Endothelial cell (in vitro differentiated cells): ENCODE measurements around the gene PPP1R9A. TPM values are rescaled to one million over a fixed set of nuclear protein-coding genes. Genes with fewer than 3 reads are reported as not detected.

ENCODE experiments used
- DNase-seq: peaks from one replicate; pipeline ENCODE4 v3.0.0; 2021; ENCODE audit warnings: low spot score
- H3K27ac Mint-ChIP-seq: one replicate; pipeline ENCODE4 v1.8.0; 2021; ENCODE audit warnings: mixed read lengths, inconsistent platforms; ENCODE audit not compliant: unreplicated experiment
- H3K27me3 Mint-ChIP-seq: one replicate; pipeline ENCODE4 v1.8.0; 2021; ENCODE audit warnings: mild to moderate bottlenecking, moderate library complexity, mixed read lengths, inconsistent platforms; ENCODE audit not compliant: unreplicated experiment
- H3K36me3 Mint-ChIP-seq: one replicate; pipeline ENCODE4 v1.8.0; 2021; ENCODE audit warnings: mild to moderate bottlenecking, low read depth, mixed read lengths, inconsistent platforms; ENCODE audit not compliant: unreplicated experiment
- H3K4me1 Mint-ChIP-seq: one replicate; pipeline ENCODE4 v1.8.0; 2021; ENCODE audit warnings: mild to moderate bottlenecking, mixed read lengths, inconsistent platforms; ENCODE audit not compliant: unreplicated experiment
- H3K4me3 Mint-ChIP-seq: one replicate; pipeline ENCODE4 v1.8.0; 2021; ENCODE audit warnings: mild to moderate bottlenecking, mixed read lengths, inconsistent platforms; ENCODE audit not compliant: unreplicated experiment
- H3K9me3 Mint-ChIP-seq: one replicate; pipeline ENCODE4 v1.8.0; 2021; ENCODE audit warnings: mixed read lengths, inconsistent platforms; ENCODE audit not compliant: unreplicated experiment
- total RNA-seq: library from RNA; stranded (reverse); fragmentation: NEBNext Ultra II Directional; extraction: Animal tissue kit (Norgen Biotek cat#: 25700); gene quantifications from one replicate; pipeline ENCODE4 v1.2.1, GENCODE V29; 2021; ENCODE audit not compliant: unreplicated experiment
- TF ChIP-seq, protein P1 (sequence below): fragments of 200-600 bp; sonication (generic); IDR thresholded peaks from one replicate; pipeline ENCODE4 v1.5.0; 2021; ENCODE audit warnings: antibody characterized with exemption; ENCODE audit not compliant: unreplicated experiment

Gene PPP1R9A
- total RNA-seq, 1 donor from 2014 or later: 22.2 TPM

DNA sequence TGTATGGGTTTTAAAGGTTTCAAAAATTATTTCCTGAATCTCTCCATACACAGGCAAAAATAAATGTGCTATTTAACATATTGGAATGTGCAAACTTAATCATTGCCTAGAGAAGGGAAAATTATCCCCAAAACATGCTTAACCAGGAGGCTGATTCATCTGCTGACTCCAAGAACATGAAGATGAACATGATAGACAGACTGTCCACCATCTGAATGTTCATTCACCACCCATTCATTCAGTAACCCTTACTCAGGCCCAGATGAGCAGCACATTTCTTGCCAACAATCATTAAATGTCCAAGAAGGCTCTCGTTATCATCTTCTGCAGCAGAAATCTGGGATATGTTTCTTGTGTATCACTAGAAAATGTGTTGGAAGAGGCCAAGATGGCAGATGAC lies 110.6 kb downstream of the PPP1R9A start:
- H3K9me3 Mint-ChIP-seq: no peaks in the 10 kb centered on the region
- H3K27me3 Mint-ChIP-seq: no peaks in the 10 kb centered on the region
- no peaks in the 10 kb centered on the region for H3K36me3 Mint-ChIP-seq
- no peak overlapping the region for H3K27ac Mint-ChIP-seq
- peaks cover 2% of the 10 kb centered on the region for H3K4me1 Mint-ChIP-seq
- no peak overlapping the region for H3K4me3 Mint-ChIP-seq
- DNase-seq: no peak
- TF ChIP-seq, protein P1, sequence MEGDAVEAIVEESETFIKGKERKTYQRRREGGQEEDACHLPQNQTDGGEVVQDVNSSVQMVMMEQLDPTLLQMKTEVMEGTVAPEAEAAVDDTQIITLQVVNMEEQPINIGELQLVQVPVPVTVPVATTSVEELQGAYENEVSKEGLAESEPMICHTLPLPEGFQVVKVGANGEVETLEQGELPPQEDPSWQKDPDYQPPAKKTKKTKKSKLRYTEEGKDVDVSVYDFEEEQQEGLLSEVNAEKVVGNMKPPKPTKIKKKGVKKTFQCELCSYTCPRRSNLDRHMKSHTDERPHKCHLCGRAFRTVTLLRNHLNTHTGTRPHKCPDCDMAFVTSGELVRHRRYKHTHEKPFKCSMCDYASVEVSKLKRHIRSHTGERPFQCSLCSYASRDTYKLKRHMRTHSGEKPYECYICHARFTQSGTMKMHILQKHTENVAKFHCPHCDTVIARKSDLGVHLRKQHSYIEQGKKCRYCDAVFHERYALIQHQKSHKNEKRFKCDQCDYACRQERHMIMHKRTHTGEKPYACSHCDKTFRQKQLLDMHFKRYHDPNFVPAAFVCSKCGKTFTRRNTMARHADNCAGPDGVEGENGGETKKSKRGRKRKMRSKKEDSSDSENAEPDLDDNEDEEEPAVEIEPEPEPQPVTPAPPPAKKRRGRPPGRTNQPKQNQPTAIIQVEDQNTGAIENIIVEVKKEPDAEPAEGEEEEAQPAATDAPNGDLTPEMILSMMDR: no peak

DNA sequence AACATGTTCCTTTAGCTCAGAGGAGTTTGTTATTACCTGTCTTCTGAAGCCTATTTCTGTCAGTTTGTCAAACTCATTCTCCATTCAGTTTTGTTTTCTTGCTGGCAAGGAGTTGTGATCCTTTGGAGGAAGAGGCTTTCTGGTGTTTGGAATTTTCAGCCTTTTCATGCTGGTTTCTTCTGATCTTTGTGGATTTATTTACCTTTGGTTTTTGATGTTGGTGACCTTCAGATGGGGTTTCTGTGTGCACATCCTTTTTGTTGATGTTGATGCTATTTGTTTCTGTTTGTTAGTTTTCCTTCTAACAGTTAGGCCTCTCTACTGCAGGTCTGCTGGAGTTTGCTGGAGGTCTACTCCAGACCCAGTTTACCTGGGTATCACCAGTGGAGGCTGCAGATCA lies 118.6 kb downstream of the PPP1R9A start:
- Mint-ChIP-seq H3K36me3 (peaks cover 19% of the 10 kb centered on the region), H3K9me3 (peaks cover 6% of the 10 kb centered on the region), H3K27me3 (peaks cover 2% of the 10 kb centered on the region), H3K4me1 (no peaks in the 10 kb centered on the region), H3K27ac (no peak overlapping the region), H3K4me3 (no peak overlapping the region)
- DNase-seq: no peak
- TF ChIP-seq, protein P1: no peak

DNA sequence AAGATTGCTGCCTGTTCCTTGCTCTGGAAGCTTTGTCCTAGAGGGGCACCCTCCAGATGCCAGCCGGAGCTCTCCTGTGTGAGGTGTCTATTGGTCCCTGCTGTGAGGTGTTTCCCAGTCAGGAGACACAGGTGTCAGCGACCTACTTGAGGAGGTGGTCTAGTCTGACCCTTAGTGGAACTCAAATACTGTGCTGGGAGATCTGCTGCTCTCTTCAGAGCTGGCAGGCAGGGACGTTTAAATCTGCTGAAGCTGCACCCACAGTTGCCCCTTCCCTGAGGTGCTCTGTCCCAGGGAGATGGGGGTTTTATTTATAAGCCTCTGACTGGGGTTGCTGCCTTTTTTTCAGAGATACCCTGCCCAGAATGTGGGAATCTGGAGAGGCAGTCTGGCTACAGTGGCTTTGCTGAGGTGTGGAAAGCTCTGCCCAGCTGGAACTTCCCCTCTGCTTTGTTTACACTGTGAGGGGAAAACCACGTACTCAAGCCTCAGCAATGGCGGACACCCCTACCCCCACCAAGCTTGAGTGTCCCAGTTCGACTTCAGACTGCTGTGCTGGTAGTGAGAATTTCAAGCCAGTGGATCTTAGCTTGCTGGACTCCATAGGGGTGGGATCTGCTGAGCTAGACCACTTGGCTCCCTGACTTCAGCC lies 119.2 kb downstream of the PPP1R9A start:
- TF ChIP-seq, protein P1: no peak
- Mint-ChIP-seq H3K27ac (no peak overlapping the region), H3K27me3 (peaks cover 2% of the 10 kb centered on the region), H3K9me3 (peaks cover 6% of the 10 kb centered on the region), H3K36me3 (peaks cover 19% of the 10 kb centered on the region), H3K4me3 (no peak overlapping the region), H3K4me1 (no peaks in the 10 kb centered on the region)
- no peak for DNase-seq

DNA sequence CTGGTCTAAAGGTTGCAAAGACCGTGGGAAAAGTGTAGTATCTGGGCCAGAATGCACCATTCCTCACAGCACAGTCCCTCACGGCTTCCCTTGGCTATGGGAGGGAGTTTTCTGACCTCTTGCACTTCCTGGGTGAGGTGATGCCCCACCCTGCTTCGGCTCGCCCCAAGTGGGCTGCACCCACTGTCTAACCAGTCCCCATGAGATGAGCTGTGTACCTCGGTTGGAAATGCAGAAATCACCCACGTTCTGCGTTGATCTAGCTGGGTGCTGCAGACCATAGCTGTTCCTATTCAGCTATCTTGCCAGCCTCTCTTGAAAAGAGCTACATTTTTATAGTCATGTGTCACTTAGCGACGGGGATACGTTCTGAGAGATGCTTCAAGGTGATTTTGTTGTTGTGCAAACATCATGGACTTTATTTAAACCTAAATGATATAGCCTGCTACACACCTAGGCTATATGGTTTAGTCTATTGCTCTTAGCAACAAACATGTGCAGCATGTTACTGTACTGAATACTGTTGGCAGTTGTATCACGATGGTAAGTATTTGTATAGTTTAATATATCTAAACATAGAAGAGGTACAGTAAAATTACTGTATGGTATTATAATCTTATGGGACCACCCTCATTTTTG lies 120.0 kb downstream of the PPP1R9A start:
- no peak overlapping the region for H3K27ac Mint-ChIP-seq
- DNase-seq: no peak
- peaks cover 19% of the 10 kb centered on the region for H3K36me3 Mint-ChIP-seq
- TF ChIP-seq, protein P1: no peak
- peaks cover 6% of the 10 kb centered on the region for H3K9me3 Mint-ChIP-seq
- peaks cover 2% of the 10 kb centered on the region for H3K27me3 Mint-ChIP-seq
- no peaks in the 10 kb centered on the region for H3K4me1 Mint-ChIP-seq
- no peak overlapping the region for H3K4me3 Mint-ChIP-seq

DNA sequence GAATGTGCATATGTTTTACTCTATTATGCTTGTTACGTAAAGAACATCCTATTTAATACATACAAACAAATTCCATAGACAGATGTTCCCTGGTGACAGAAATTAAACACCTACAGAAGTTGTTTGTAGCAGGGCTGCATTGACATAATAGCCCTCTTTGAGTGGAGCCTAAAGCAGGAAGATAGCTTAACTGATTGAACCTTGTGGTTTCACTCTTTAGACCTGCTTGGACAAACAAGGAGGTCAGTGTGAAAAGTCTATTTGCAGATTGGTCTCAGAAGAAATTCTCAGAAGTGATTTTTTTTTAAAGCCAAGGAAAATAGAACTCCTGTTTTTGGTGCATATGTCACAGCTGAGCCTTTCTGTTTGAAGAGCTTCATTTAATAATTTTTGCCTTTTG lies 121.3 kb downstream of the PPP1R9A start:
- TF ChIP-seq, protein P1: no peak
- no peaks in the 10 kb centered on the region for H3K27me3 Mint-ChIP-seq
- H3K9me3 Mint-ChIP-seq: peaks cover 6% of the 10 kb centered on the region
- H3K36me3 Mint-ChIP-seq: peaks cover 19% of the 10 kb centered on the region
- H3K4me3 Mint-ChIP-seq: no peak overlapping the region
- H3K4me1 Mint-ChIP-seq: no peaks in the 10 kb centered on the region
- DNase-seq: no peak
- H3K27ac Mint-ChIP-seq: no peak overlapping the region
